DND-41 (cell line): ENCODE measurements around the gene AGAP1.

Experiments
- CTCF ChIP-seq: IDR thresholded peaks from 2 replicates; pipeline ENCODE4 v1.5.1; 2012; ENCODE audit warnings: borderline replicate concordance, low read length, moderate library complexity, mild to moderate bottlenecking; ENCODE audit not compliant: poor library complexity, severe bottlenecking; ENCODE audit errors: extremely low read depth
- EZH2 ChIP-seq: IDR thresholded peaks from 3 replicates; pipeline ENCODE4 v1.6.1; 2012; ENCODE audit warnings: borderline replicate concordance, low read depth, mild to moderate bottlenecking, moderate library complexity, low read length, inconsistent platforms; ENCODE audit not compliant: severe bottlenecking

GRCh38 chr2:236085647-236086046, 591.8 kb downstream of the AGAP1 start:
- TF ChIP-seq CTCF (no peak), EZH2 (no peak)
